NT2/D1 (cell line): ENCODE data around the gene MAGED2.

Experiments
- YY1 ChIP-seq: IDR thresholded peaks from 2 replicates; pipeline ENCODE4 v1.6.1; 2011; ENCODE audit not compliant: insufficient read length, insufficient read depth
- ZNF274 ChIP-seq: IDR thresholded peaks from 2 replicates; pipeline ENCODE4 v1.6.1; 2011; ENCODE audit warnings: mild to moderate bottlenecking, low read depth, low read length

- no peak for TF ChIP-seq ZNF274
- TF ChIP-seq YY1, result no peak
Measured at GRCh38 chrX:54807524-54808108, at the start of gene MAGED2.
